Breast epithelium (tissue), 4 donors: Measurements from ENCODE around the gene RASSF7. TPM values are rescaled to one million over a fixed set of nuclear protein-coding genes. Genes with fewer than 3 reads are reported as not detected.

ENCODE experiments used
- DNase-seq, 2 donors: peaks; one replicate each; pipeline ENCODE4 v3.0.0-alpha.2; 2019; ENCODE audit warnings: low spot score in 2 of 2
- H3K27ac ChIP-seq, 2 donors: fragments of 200-600 bp; sonication (generic) in 1 of 2; one replicate each; pipeline ENCODE4 v1.5.1; 2016 to 2019; ENCODE audit warnings: mild to moderate bottlenecking in 1 of 2
- H3K27me3 ChIP-seq, 2 donors: fragments of 200-600 bp; sonication (generic) in 1 of 2; one replicate each; pipeline versions ENCODE4 v1.5.1 to v1.6.0; 2017 to 2019; ENCODE audit warnings: control low read depth in 1 of 2, mild to moderate bottlenecking in 1 of 2
- H3K36me3 ChIP-seq: fragments of 200-600 bp; one replicate; pipeline ENCODE4 v1.5.1; 2019
- H3K4me1 ChIP-seq, 2 donors: fragments of 200-600 bp; sonication (generic); one replicate each; pipeline ENCODE4 v1.5.1; 2016 to 2019; ENCODE audit warnings: control low read depth in 1 of 2
- H3K4me3 ChIP-seq, 3 donors: fragments of 200-600 bp; sonication (generic); 1 replicate in 2 of 3; 2 replicates in 1 of 3; pipeline ENCODE4 v1.5.1; 2016 to 2019; ENCODE audit warnings: mild to moderate bottlenecking in 3 of 3, moderate library complexity in 2 of 3
- H3K9me3 ChIP-seq, 2 donors: fragments of 200-600 bp; sonication (generic) in 1 of 2; one replicate each; pipeline ENCODE4 v1.5.1; 2016 to 2019; ENCODE audit warnings: control low read depth in 1 of 2
- POLR2A ChIP-seq: fragments of 450-650 bp; IDR thresholded peaks from one replicate; pipeline ENCODE4 v1.6.1; 2016; ENCODE audit warnings: antibody characterized with exemption, mild to moderate bottlenecking, moderate library complexity
- POLR2AphosphoS5 ChIP-seq, 3 donors: sonication (generic); formaldehyde crosslinking; IDR thresholded peaks; one replicate each; pipeline ENCODE4 v1.6.1; 2017; ENCODE audit warnings: antibody characterized with exemption in 3 of 3
- intact Hi-C: fragments of 100-400 bp; cut with DNase I; formaldehyde crosslinking; loops from one replicate; pipeline ENCODE4 v1.15.1; 2023; ENCODE audit warnings: low total_unique reads
- total RNA-seq, 3 donors: library from RNA; depleted of rRNA; stranded (reverse); fragments of >200 nt; gene quantifications; one replicate each; pipeline ENCODE4 v1.1.0, GENCODE V29; 2016
- TF ChIP-seq, protein P1 (sequence below), 3 donors: fragments of 450-650 bp; IDR thresholded peaks; one replicate each; pipeline ENCODE4 v1.5.1; 2016 to 2017; ENCODE audit warnings: antibody characterized with exemption in 3 of 3, mild to moderate bottlenecking in 3 of 3, moderate library complexity in 3 of 3

The RASSF7 gene
- total RNA-seq, 3 donors from 2014 or later = 7.5 to 58.5 (median 33.1) TPM

DNA sequence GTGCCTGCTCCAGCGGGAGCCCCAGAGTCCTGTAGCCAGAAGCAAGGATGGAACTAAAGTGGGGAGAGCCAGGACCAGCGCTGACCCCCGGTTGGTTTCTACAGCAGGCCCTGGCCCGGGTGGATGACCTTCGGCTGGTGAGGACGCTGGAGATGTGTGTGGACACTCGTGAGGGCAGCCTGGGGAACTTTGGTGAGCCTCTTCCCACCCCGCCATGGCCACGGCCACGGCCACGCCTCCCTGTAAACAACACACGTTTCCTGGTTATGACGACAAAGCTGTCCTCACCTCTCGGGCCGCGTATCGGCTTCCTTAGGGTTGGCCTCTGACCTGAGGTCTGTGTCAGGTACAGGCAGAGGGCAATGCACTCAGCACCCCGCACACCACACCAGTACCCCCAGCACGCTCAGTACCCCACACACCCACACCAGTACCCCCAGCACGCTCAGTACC lies 19.3 kb upstream of the RASSF7 start:
- DNase-seq = no peak
- H3K4me1 ChIP-seq = no peaks in the 10 kb centered on the region
- H3K36me3 ChIP-seq = no peaks in the 10 kb centered on the region
- TF ChIP-seq POLR2A = no peak
- no peak for TF ChIP-seq POLR2AphosphoS5 (IDR thresholded peaks at IDR 0.05)
- TF ChIP-seq, protein P1, sequence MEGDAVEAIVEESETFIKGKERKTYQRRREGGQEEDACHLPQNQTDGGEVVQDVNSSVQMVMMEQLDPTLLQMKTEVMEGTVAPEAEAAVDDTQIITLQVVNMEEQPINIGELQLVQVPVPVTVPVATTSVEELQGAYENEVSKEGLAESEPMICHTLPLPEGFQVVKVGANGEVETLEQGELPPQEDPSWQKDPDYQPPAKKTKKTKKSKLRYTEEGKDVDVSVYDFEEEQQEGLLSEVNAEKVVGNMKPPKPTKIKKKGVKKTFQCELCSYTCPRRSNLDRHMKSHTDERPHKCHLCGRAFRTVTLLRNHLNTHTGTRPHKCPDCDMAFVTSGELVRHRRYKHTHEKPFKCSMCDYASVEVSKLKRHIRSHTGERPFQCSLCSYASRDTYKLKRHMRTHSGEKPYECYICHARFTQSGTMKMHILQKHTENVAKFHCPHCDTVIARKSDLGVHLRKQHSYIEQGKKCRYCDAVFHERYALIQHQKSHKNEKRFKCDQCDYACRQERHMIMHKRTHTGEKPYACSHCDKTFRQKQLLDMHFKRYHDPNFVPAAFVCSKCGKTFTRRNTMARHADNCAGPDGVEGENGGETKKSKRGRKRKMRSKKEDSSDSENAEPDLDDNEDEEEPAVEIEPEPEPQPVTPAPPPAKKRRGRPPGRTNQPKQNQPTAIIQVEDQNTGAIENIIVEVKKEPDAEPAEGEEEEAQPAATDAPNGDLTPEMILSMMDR (IDR thresholded peaks at IDR 0.05) = no peak
- H3K27ac ChIP-seq = no peak overlapping the region
- no peaks in the 10 kb centered on the region for H3K9me3 ChIP-seq
- no peaks in the 10 kb centered on the region for H3K27me3 ChIP-seq
- no peak overlapping the region for H3K4me3 ChIP-seq
- intact Hi-C loops = no loop called here

DNA sequence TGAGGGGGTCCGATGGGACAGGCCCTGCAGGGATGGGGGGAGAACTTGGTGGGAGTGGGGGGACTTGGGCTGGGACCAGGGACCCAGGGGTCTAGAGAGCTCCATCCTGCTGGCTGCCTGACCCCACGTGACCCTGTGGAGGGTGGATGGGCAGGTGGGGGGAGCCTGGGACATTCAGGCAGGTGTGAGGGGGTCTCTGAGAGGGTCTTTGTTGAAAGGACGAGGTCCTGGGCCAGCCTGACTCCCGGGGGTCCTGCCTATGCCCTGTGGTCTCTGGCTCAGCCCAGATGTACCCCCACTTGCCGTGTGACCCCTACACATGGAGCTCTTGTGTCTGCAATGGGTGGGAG lies 16.0 kb upstream of the RASSF7 start:
- H3K27me3 ChIP-seq = no peaks in the 10 kb centered on the region
- DNase-seq = no peak
- H3K4me1 ChIP-seq = no peaks in the 10 kb centered on the region
- H3K4me3 ChIP-seq = no peak overlapping the region
- H3K9me3 ChIP-seq = no peaks in the 10 kb centered on the region
- H3K27ac ChIP-seq = no peak overlapping the region
- H3K36me3 ChIP-seq = no peaks in the 10 kb centered on the region
- intact Hi-C loops = no loop called here
- TF ChIP-seq POLR2A = no peak

DNA sequence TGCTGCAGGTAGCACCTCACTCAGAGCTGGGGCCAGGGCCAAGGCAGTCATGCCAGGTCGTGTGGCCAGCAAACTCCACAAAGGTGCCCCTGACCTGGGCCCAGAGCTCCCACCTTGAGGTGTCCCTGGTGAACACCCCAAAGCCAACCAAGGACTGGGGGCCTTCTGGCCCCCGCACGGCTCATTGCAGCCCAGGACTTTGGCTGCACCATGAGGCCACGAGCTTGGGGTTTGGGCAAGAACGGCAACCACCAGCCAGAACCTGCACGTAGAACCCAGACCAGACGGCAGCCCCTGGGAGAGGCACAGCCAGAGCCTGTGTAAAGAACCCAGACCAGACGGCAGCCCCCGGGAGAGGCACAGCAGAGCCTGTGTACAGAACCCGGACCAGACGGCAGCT lies 15.6 kb upstream of the RASSF7 start:
- no peak for DNase-seq
- H3K4me3 ChIP-seq = no peak overlapping the region
- TF ChIP-seq, protein P1 (IDR thresholded peaks at IDR 0.05) = no peak
- no peak for TF ChIP-seq POLR2AphosphoS5 (IDR thresholded peaks at IDR 0.05)
- TF ChIP-seq POLR2A = no peak
- H3K4me1 ChIP-seq = no peaks in the 10 kb centered on the region
- no peaks in the 10 kb centered on the region for H3K27me3 ChIP-seq
- H3K9me3 ChIP-seq = no peaks in the 10 kb centered on the region
- no peak overlapping the region for H3K27ac ChIP-seq
- H3K36me3 ChIP-seq = no peaks in the 10 kb centered on the region
- intact Hi-C loops = no loop called here

DNA sequence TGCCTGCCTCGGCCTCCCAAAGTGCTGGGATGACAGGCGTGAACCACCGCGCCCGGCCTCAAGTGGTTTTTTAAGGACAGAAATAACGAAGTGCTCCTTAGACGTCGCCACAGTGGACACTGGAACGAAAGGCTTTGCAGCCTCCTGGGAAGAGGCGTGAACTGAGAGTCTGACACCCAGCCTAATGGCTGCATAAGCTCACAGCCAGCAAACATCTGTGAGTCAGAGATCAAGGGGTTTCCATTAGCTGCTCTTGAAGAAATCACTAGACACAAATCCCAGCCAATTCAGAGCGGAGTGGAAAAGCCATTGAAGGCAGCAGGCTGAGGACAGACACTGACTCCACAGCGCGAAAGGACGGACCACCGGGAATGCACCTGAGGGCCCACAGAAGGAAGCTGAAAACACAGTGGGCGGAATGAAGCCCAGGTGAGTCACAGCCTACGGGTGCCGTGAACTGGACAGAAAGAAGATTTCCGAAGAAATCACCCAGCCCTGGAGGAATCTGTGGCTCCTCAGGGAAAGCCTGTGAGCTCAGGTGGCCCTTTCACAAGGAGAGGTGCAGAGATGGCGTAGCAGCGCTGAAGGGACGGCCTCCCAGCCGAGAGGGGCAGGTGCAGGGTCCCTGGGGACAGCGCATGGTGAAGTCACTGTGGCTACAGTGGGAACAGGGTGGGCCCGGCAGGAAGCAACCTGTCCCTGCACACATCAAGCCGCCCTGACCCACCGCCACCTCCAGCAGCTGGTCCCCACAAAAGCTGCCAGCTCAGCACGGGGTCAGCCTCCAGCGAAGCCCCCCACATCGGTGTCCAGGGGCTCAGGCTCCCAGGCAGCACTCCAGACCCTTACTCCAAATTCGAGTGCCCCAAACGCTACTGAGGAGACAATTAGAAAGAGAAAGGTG lies 11.8 kb upstream of the RASSF7 start:
- DNase-seq = no peak
- Histone ChIP-seq H3K4me1 (no peaks in the 10 kb centered on the region), H3K4me3 (no peak overlapping the region), H3K9me3 (no peaks in the 10 kb centered on the region), H3K27me3 (peaks cover 0 to 6% of the 10 kb centered on the region in 2 donors), H3K27ac (no peak overlapping the region), H3K36me3 (no peaks in the 10 kb centered on the region)
- intact Hi-C loops = no loop called here
- TF ChIP-seq, protein P1 (IDR thresholded peaks at IDR 0.05) = no peak
- TF ChIP-seq POLR2AphosphoS5 (IDR thresholded peaks at IDR 0.05) (no peak), POLR2A (no peak)

DNA sequence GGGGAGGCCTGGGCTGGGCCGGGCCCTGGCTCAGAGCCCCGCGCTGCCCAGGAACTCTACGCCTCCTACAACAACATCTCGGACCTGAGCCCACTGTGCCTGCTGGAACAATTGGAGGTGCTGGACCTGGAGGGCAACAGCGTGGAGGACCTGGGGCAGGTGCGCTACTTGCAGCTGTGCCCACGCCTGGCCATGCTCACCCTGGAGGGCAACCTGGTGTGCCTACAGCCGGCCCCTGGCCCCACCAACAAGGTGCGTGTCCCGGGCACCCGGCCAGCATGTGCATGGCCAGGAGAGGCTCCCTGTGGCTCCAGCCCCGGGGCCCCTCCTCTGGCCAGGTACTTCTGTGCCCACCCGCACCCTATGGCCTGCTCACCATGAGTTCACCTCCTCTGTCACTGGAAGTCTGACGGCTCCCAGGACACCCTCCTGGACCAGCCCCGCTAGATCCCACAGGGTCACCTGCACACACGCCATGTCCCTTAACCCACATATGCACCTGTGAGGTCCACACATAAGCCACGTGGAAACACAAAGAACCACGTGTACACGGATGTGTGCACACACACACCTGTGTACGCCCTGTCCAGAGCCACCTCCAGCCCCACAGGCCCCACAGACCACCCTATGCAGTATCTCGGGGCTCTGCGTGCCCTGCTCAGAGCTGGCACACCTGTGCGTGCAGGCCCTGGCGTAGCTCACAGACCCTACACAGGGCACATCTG lies 10.6 kb upstream of the RASSF7 start:
- Histone ChIP-seq H3K27ac (no peak overlapping the region), H3K4me1 (peaks cover 0 to 5% of the 10 kb centered on the region in 2 donors), H3K36me3 (no peaks in the 10 kb centered on the region), H3K27me3 (peaks cover 3 to 6% of the 10 kb centered on the region in 2 donors), H3K9me3 (no peaks in the 10 kb centered on the region), H3K4me3 (no peak overlapping the region)
- DNase-seq = no peak
- intact Hi-C loops = no loop called here
- TF ChIP-seq POLR2A (no peak), POLR2AphosphoS5 (IDR thresholded peaks at IDR 0.05) (no peak)
- TF ChIP-seq, protein P1 (IDR thresholded peaks at IDR 0.05) = no peak
